GM19455 (cell line): ENCODE measurements around the gene HBB.

ENCODE experiments used
- ATAC-seq: cut with Tn5 transposase; IDR thresholded peaks from one replicate; pipeline ENCODE4 v1.9.1; 2021; ENCODE audit not compliant: unreplicated experiment

Gene HBB

GRCh38 chr11:5247472-5248192 is 20.8 kb upstream of the HBB start:
- no peak for ATAC-seq

GRCh38 chr11:5246772-5247471 is 20.1 kb upstream of the HBB start:
- no peak for ATAC-seq

GRCh38 chr11:5245155-5245554 is 18.3 kb upstream of the HBB start:
- ATAC-seq, result no peak

GRCh38 chr11:5243816-5244180 is 16.9 kb upstream of the HBB start:
- no peak for ATAC-seq

- no peak for ATAC-seq
These were observed 16.3 kb upstream of the HBB start for GRCh38 chr11:5242933-5243815.

GRCh38 chr11:5242208-5242607 is 15.3 kb upstream of the HBB start:
- no peak for ATAC-seq

- ATAC-seq, result no peak
These were observed 14.6 kb upstream of the HBB start for GRCh38 chr11:5241458-5241857.

- no peak for ATAC-seq
These were observed 13.6 kb upstream of the HBB start for GRCh38 chr11:5240458-5240857.

GRCh38 chr11:5240056-5240455 is 13.2 kb upstream of the HBB start:
- ATAC-seq, result no peak

GRCh38 chr11:5239046-5239445 is 12.2 kb upstream of the HBB start:
- ATAC-seq, result no peak

GRCh38 chr11:5238486-5238885 is 11.6 kb upstream of the HBB start:
- no peak for ATAC-seq

- ATAC-seq, result no peak
These were observed 10.5 kb upstream of the HBB start for GRCh38 chr11:5237420-5237819.

- no peak for ATAC-seq
These were observed 8.7 kb upstream of the HBB start for GRCh38 chr11:5235364-5236095.

- no peak for ATAC-seq
These were observed 7.5 kb upstream of the HBB start, which contains the start of gene HBD for GRCh38 chr11:5234381-5234834. Gene HBD (minus strand): TSS chr11:5234483. CDS start chr11:5234433, 50 bp downstream.

- ATAC-seq, result no peak
These were observed 6.4 kb upstream of the HBB start for GRCh38 chr11:5233307-5233706.

GRCh38 chr11:5232821-5233220 is 6.0 kb upstream of the HBB start:
- no peak for ATAC-seq

GRCh38 chr11:5232176-5232575 is 5.3 kb upstream of the HBB start:
- no peak for ATAC-seq

- no peak for ATAC-seq
These were observed 4.2 kb upstream of the HBB start for GRCh38 chr11:5231111-5231510.

- no peak for ATAC-seq
These were observed 3.4 kb upstream of the HBB start for GRCh38 chr11:5230266-5230665.

- ATAC-seq, result no peak
These were observed 2.9 kb upstream of the HBB start for GRCh38 chr11:5229796-5230195.

- ATAC-seq, result no peak
These were observed 2.5 kb upstream of the HBB start for GRCh38 chr11:5229356-5229755.
